HG03139 (cell line): ENCODE data around the gene PAX5.

ENCODE experiments used
- ATAC-seq: cut with Tn5 transposase; IDR thresholded peaks from one replicate; pipeline ENCODE4 v1.9.1; 2021; ENCODE audit not compliant: unreplicated experiment

PAX5 gene

GRCh38 chr9:36961561-36962325 is 72.3 kb downstream of the PAX5 start:
- ATAC-seq = no peak

- no peak for ATAC-seq
Measured at GRCh38 chr9:36961051-36961450, 73.0 kb downstream of the PAX5 start.

- no peak for ATAC-seq
Measured at GRCh38 chr9:36960575-36960955, 73.5 kb downstream of the PAX5 start.

GRCh38 chr9:36959681-36960574 is 74.1 kb downstream of the PAX5 start:
- ATAC-seq = no peak

- no peak for ATAC-seq
Measured at GRCh38 chr9:36956908-36957307, 77.2 kb downstream of the PAX5 start.

GRCh38 chr9:36950389-36950788 is 83.7 kb downstream of the PAX5 start:
- no peak for ATAC-seq

GRCh38 chr9:36949466-36949865 is 84.6 kb downstream of the PAX5 start:
- ATAC-seq = no peak

GRCh38 chr9:36948051-36948450 is 86.0 kb downstream of the PAX5 start:
- ATAC-seq = no peak

GRCh38 chr9:36946653-36947052 is 87.4 kb downstream of the PAX5 start:
- ATAC-seq = no peak

GRCh38 chr9:36945999-36946398 is 88.1 kb downstream of the PAX5 start:
- no peak for ATAC-seq

- ATAC-seq = no peak
Measured at GRCh38 chr9:36942891-36943290, 91.2 kb downstream of the PAX5 start.

GRCh38 chr9:36941441-36941840 is 92.6 kb downstream of the PAX5 start:
- no peak for ATAC-seq

- ATAC-seq = no peak
Measured at GRCh38 chr9:36940881-36941280, 93.2 kb downstream of the PAX5 start.

- no peak for ATAC-seq
Measured at GRCh38 chr9:36940500-36940853, 93.6 kb downstream of the PAX5 start.

GRCh38 chr9:36939655-36940499 is 94.2 kb downstream of the PAX5 start:
- no peak for ATAC-seq

- no peak for ATAC-seq
Measured at GRCh38 chr9:36939214-36939613, 94.9 kb downstream of the PAX5 start.

- ATAC-seq = no peak
Measured at GRCh38 chr9:36938617-36939016, 95.5 kb downstream of the PAX5 start.

- ATAC-seq = no peak
Measured at GRCh38 chr9:36937951-36938350, 96.1 kb downstream of the PAX5 start.

GRCh38 chr9:36937346-36937745 is 96.7 kb downstream of the PAX5 start:
- ATAC-seq = no peak

GRCh38 chr9:36936498-36936831 is 97.6 kb downstream of the PAX5 start:
- no peak for ATAC-seq

GRCh38 chr9:36935768-36936497 is 98.1 kb downstream of the PAX5 start:
- ATAC-seq = no peak
